HepG2 (cell line): ENCODE results near the gene HTR6. TPM values are rescaled to one million over a fixed set of nuclear protein-coding genes. Genes with fewer than 3 reads are reported as not detected.

ENCODE experiments used
- ELF3 ChIP-seq: IDR thresholded peaks from 2 replicates; pipeline ENCODE4 v1.6.1; 2016; ENCODE audit warnings: missing genetic modification reagents, missing compliant biosample characterization
- ELF4 ChIP-seq: sonication (generic); formaldehyde crosslinking; IDR thresholded peaks from 2 replicates; pipeline ENCODE4 v1.5.0; 2020; ENCODE audit warnings: missing genetic modification reagents, mild to moderate bottlenecking, moderate library complexity, borderline replicate concordance
- NCOA5 ChIP-seq: sonication (generic); formaldehyde crosslinking; IDR thresholded peaks from 2 replicates; pipeline ENCODE4 v1.4.0; 2020; ENCODE audit warnings: missing genetic modification reagents
- PITX1 ChIP-seq: sonication (generic); formaldehyde crosslinking; IDR thresholded peaks from 2 replicates; pipeline ENCODE4 v1.5.1; 2020; ENCODE audit warnings: mild to moderate bottlenecking, missing genetic modification reagents
- SMARCC2 ChIP-seq: fragments of 450-650 bp; IDR thresholded peaks from 2 replicates; pipeline ENCODE4 v1.6.1; 2017; ENCODE audit warnings: antibody characterized with exemption, mild to moderate bottlenecking
- ZNF20 ChIP-seq: sonication (generic); formaldehyde crosslinking; IDR thresholded peaks from 2 replicates; pipeline ENCODE4 v1.4.0; 2020; ENCODE audit warnings: mild to moderate bottlenecking, moderate library complexity, missing genetic modification reagents
- ZNF282 ChIP-seq: fragments of 450-650 bp; IDR thresholded peaks from 2 replicates; pipeline ENCODE4 v1.6.1; 2018; ENCODE audit not compliant: partially characterized antibody
- ZNF292 ChIP-seq: sonication (generic); formaldehyde crosslinking; IDR thresholded peaks from 2 replicates; pipeline ENCODE4 v1.8.1; 2022; ENCODE audit warnings: mild to moderate bottlenecking, low read depth, missing genetic modification reagents, borderline replicate concordance
- ZNF331 ChIP-seq: sonication (generic); formaldehyde crosslinking; IDR thresholded peaks from 2 replicates; pipeline ENCODE4 v1.4.0; 2020; ENCODE audit warnings: missing genetic modification reagents
- ZNF354B ChIP-seq: sonication (generic); formaldehyde crosslinking; IDR thresholded peaks from 2 replicates; pipeline ENCODE4 v1.8.0; 2022; ENCODE audit warnings: mild to moderate bottlenecking, missing genetic modification reagents
- ZNF550 ChIP-seq: sonication (generic); formaldehyde crosslinking; IDR thresholded peaks from 2 replicates; pipeline ENCODE4 v1.4.0; 2020; ENCODE audit warnings: mild to moderate bottlenecking, missing genetic modification reagents, borderline replicate concordance
- polyA plus RNA-seq, 8 experiments: library from polyadenylated mRNA; depleted of rRNA in 3 of 8; stranded (reverse) in 7 of 8; unstranded in 1 of 8; fragments of >200 nt; fragmentation: Illumina TruSeq in 4 of 8; extraction: Trizol in 4 of 8; gene quantifications; 2 replicates each; pipeline versions ENCODE4 v1.2.1 to v1.2.3, GENCODE V29; 2011 to 2016; ENCODE audit warnings: low read depth in 4 of 8, missing spikeins in 1 of 8, mixed read lengths in 1 of 8; ENCODE audit not compliant: insufficient read depth in 1 of 8
- total RNA-seq, 5 experiments: library from RNA; depleted of rRNA; stranded (reverse); fragments of >200 nt; fragmentation: Illumina TruSeq; extraction: Trizol; gene quantifications; 2 replicates each; pipeline ENCODE4 v1.2.3, GENCODE V29; 2016; ENCODE audit warnings: low read depth in 1 of 5
- TF ChIP-seq, protein P1 (sequence below): IDR thresholded peaks from 2 replicates; pipeline ENCODE4 v1.6.1; 2016; ENCODE audit warnings: control low read depth
- TF ChIP-seq, protein P2 (sequence below): sonication (generic); formaldehyde crosslinking; IDR thresholded peaks from 2 replicates; pipeline ENCODE4 v1.4.0; 2020; ENCODE audit warnings: missing genetic modification reagents, borderline replicate concordance
- TF ChIP-seq, protein P3 (sequence below): sonication (generic); formaldehyde crosslinking; IDR thresholded peaks from 2 replicates; pipeline ENCODE4 v1.4.0; 2020; ENCODE audit warnings: mild to moderate bottlenecking, missing genetic modification reagents
- TF ChIP-seq, protein P4 (sequence below): sonication (generic); formaldehyde crosslinking; IDR thresholded peaks from 2 replicates; pipeline ENCODE4 v1.8.1; 2022; ENCODE audit warnings: mild to moderate bottlenecking, missing genetic modification reagents
- TF ChIP-seq, protein P5 (sequence below): sonication (generic); formaldehyde crosslinking; conservative IDR thresholded peaks from 2 replicates; pipeline ENCODE4 v1.4.0; 2020; ENCODE audit warnings: missing genetic modification reagents
- TF ChIP-seq, protein P6 (sequence below): IDR thresholded peaks from 2 replicates; pipeline ENCODE4 v1.6.1; 2016; ENCODE audit warnings: mild to moderate bottlenecking

HTR6 gene
- total and polyA plus RNA-seq, 2 of the 13 experiments (the other 11 are each of a cell fraction or from before 2014, with no cell fraction given), result 0.04 TPM; not detected in 1

DNA sequence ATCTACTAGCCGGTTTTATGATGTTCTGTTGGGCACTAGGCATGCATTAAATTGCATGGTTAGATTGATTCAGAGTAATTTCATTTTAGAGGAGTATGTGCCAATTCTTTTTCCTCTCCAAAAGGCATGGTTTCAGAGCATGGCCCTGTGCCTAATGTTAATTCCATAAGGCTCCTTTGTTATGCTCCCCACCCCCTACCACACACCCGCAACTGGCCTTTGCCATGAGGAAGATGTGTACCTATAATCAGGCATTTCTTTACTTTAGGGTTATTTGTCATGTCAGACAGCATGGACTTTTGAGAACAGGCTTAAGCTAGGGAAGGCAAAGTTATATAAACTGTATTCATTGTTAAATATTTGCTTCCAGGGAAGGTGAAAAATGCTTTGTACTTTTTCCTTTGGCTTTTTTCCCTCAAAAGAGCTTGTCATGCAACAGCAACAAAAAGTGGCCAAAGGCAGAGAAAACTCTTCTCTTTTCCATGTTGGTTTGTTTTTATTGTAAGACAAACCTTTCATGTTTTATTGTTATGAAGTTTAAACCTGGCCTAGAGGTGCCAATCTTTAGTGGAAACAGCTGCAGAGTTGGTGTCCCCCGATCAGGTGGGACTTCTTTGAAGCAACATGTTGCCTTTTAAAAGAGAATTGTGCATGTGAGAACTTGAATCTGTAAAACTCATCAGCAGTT lies 44.8 kb upstream of the HTR6 start (continued):
- TF ChIP-seq PITX1 (CRISPR knock-in tag) (peak; percentile 98), ZNF331 (CRISPR knock-in tag) (peak; percentile 78), SMARCC2 (no peak), ZNF282 (no peak), NCOA5 (CRISPR knock-in tag) (no peak), ELF3 (CRISPR knock-in tag) (peak; percentile 92), ELF4 (no peak), ZNF20 (CRISPR knock-in tag) (no peak), ZNF354B (no peak), ZNF292 (CRISPR knock-in tag) (no peak; the same call in 1 of the 2 replicates), ZNF550 (CRISPR knock-in tag) (no peak)
- TF ChIP-seq, protein P1, sequence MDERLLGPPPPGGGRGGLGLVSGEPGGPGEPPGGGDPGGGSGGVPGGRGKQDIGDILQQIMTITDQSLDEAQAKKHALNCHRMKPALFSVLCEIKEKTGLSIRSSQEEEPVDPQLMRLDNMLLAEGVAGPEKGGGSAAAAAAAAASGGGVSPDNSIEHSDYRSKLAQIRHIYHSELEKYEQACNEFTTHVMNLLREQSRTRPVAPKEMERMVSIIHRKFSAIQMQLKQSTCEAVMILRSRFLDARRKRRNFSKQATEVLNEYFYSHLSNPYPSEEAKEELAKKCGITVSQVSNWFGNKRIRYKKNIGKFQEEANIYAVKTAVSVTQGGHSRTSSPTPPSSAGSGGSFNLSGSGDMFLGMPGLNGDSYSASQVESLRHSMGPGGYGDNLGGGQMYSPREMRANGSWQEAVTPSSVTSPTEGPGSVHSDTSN (CRISPR knock-in tag), result peak; percentile 72; the same call in 1 of the 2 replicates
- TF ChIP-seq, protein P2, sequence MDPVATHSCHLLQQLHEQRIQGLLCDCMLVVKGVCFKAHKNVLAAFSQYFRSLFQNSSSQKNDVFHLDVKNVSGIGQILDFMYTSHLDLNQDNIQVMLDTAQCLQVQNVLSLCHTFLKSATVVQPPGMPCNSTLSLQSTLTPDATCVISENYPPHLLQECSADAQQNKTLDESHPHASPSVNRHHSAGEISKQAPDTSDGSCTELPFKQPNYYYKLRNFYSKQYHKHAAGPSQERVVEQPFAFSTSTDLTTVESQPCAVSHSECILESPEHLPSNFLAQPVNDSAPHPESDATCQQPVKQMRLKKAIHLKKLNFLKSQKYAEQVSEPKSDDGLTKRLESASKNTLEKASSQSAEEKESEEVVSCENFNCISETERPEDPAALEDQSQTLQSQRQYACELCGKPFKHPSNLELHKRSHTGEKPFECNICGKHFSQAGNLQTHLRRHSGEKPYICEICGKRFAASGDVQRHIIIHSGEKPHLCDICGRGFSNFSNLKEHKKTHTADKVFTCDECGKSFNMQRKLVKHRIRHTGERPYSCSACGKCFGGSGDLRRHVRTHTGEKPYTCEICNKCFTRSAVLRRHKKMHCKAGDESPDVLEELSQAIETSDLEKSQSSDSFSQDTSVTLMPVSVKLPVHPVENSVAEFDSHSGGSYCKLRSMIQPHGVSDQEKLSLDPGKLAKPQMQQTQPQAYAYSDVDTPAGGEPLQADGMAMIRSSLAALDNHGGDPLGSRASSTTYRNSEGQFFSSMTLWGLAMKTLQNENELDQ (CRISPR knock-in tag), result no peak
- TF ChIP-seq, protein P3, sequence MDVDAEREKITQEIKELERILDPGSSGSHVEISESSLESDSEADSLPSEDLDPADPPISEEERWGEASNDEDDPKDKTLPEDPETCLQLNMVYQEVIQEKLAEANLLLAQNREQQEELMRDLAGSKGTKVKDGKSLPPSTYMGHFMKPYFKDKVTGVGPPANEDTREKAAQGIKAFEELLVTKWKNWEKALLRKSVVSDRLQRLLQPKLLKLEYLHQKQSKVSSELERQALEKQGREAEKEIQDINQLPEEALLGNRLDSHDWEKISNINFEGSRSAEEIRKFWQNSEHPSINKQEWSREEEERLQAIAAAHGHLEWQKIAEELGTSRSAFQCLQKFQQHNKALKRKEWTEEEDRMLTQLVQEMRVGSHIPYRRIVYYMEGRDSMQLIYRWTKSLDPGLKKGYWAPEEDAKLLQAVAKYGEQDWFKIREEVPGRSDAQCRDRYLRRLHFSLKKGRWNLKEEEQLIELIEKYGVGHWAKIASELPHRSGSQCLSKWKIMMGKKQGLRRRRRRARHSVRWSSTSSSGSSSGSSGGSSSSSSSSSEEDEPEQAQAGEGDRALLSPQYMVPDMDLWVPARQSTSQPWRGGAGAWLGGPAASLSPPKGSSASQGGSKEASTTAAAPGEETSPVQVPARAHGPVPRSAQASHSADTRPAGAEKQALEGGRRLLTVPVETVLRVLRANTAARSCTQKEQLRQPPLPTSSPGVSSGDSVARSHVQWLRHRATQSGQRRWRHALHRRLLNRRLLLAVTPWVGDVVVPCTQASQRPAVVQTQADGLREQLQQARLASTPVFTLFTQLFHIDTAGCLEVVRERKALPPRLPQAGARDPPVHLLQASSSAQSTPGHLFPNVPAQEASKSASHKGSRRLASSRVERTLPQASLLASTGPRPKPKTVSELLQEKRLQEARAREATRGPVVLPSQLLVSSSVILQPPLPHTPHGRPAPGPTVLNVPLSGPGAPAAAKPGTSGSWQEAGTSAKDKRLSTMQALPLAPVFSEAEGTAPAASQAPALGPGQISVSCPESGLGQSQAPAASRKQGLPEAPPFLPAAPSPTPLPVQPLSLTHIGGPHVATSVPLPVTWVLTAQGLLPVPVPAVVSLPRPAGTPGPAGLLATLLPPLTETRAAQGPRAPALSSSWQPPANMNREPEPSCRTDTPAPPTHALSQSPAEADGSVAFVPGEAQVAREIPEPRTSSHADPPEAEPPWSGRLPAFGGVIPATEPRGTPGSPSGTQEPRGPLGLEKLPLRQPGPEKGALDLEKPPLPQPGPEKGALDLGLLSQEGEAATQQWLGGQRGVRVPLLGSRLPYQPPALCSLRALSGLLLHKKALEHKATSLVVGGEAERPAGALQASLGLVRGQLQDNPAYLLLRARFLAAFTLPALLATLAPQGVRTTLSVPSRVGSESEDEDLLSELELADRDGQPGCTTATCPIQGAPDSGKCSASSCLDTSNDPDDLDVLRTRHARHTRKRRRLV (CRISPR knock-in tag), result no peak
- TF ChIP-seq, protein P4, sequence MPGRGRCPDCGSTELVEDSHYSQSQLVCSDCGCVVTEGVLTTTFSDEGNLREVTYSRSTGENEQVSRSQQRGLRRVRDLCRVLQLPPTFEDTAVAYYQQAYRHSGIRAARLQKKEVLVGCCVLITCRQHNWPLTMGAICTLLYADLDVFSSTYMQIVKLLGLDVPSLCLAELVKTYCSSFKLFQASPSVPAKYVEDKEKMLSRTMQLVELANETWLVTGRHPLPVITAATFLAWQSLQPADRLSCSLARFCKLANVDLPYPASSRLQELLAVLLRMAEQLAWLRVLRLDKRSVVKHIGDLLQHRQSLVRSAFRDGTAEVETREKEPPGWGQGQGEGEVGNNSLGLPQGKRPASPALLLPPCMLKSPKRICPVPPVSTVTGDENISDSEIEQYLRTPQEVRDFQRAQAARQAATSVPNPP (CRISPR knock-in tag), result no peak
- TF ChIP-seq, protein P5, sequence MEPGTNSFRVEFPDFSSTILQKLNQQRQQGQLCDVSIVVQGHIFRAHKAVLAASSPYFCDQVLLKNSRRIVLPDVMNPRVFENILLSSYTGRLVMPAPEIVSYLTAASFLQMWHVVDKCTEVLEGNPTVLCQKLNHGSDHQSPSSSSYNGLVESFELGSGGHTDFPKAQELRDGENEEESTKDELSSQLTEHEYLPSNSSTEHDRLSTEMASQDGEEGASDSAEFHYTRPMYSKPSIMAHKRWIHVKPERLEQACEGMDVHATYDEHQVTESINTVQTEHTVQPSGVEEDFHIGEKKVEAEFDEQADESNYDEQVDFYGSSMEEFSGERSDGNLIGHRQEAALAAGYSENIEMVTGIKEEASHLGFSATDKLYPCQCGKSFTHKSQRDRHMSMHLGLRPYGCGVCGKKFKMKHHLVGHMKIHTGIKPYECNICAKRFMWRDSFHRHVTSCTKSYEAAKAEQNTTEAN (CRISPR knock-in tag), result no peak
- TF ChIP-seq, protein P6, sequence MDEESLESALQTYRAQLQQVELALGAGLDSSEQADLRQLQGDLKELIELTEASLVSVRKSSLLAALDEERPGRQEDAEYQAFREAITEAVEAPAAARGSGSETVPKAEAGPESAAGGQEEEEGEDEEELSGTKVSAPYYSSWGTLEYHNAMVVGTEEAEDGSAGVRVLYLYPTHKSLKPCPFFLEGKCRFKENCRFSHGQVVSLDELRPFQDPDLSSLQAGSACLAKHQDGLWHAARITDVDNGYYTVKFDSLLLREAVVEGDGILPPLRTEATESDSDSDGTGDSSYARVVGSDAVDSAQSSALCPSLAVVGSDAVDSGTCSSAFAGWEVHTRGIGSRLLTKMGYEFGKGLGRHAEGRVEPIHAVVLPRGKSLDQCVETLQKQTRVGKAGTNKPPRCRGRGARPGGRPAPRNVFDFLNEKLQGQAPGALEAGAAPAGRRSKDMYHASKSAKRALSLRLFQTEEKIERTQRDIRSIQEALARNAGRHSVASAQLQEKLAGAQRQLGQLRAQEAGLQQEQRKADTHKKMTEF, result peak; percentile 83
